Mucosa of rectum (tissue), 2 donors: ENCODE results near the gene PXT1.
"Not testable (repeated sequence)": the region's sequence is repeated elsewhere in the genome, so short reads cannot be mapped to it uniquely, and the experiment has no call there.

Experiments
- H3K27ac ChIP-seq, 2 donors: one replicate each; pipeline ENCODE4 v1.7.0; 2013; ENCODE audit warnings: inconsistent platforms in 2 of 2, low read depth in 2 of 2, low read length in 2 of 2
- H3K27me3 ChIP-seq, 2 donors: one replicate each; pipeline ENCODE4 v1.7.0; 2013; ENCODE audit warnings: low read length in 2 of 2; ENCODE audit not compliant: control insufficient read depth in 2 of 2, insufficient read depth in 2 of 2
- H3K36me3 ChIP-seq, 2 donors: one replicate each; pipeline ENCODE4 v1.7.0; 2013; ENCODE audit warnings: low read length in 2 of 2; ENCODE audit not compliant: control insufficient read depth in 2 of 2, insufficient read depth in 2 of 2
- H3K4me1 ChIP-seq, 2 donors: one replicate each; pipeline ENCODE4 v1.7.0; 2013; ENCODE audit warnings: low read length in 2 of 2, mild to moderate bottlenecking in 1 of 2; ENCODE audit not compliant: control insufficient read depth in 2 of 2, insufficient read depth in 2 of 2
- H3K4me3 ChIP-seq, 2 donors: one replicate each; pipeline ENCODE4 v1.7.0; 2013; ENCODE audit warnings: low read length in 2 of 2
- H3K9ac ChIP-seq, 2 donors: one replicate each; pipeline ENCODE4 v1.7.0; 2013; ENCODE audit warnings: low read length in 2 of 2, low read depth in 1 of 2, mild to moderate bottlenecking in 1 of 2
- H3K9me3 ChIP-seq, 2 donors: one replicate each; pipeline ENCODE4 v1.7.0; 2013; ENCODE audit warnings: low read length in 2 of 2; ENCODE audit not compliant: control insufficient read depth in 2 of 2
- donor health status: healthy.
- donor health status: Normal muscosa, but diverticular disease.

Gene PXT1

GRCh38 chr6:36426622-36427021 is 16.0 kb downstream of the PXT1 start:
- no peak overlapping the region for H3K4me3 ChIP-seq
- H3K9ac ChIP-seq: no peak overlapping the region
- no peaks in the 10 kb centered on the region for H3K36me3 ChIP-seq
- no peaks in the 10 kb centered on the region for H3K27me3 ChIP-seq
- H3K4me1 ChIP-seq: peaks cover 2 to 6% of the 10 kb centered on the region in 2 donors
- no peaks in the 10 kb centered on the region for H3K9me3 ChIP-seq
- no peak overlapping the region for H3K27ac ChIP-seq

- Histone ChIP-seq H3K4me1 (peaks cover 2 to 6% of the 10 kb centered on the region in 2 donors), H3K36me3 (no peaks in the 10 kb centered on the region), H3K27ac (peak overlapping the region; percentile 87 to 91), H3K9me3 (no peaks in the 10 kb centered on the region), H3K9ac (peak overlapping the region; percentile 84 to 85), H3K27me3 (no peaks in the 10 kb centered on the region), H3K4me3 (peak overlapping the region; percentile 83 to 92)
Measured at GRCh38 chr6:36423101-36423824, 19.4 kb downstream of the PXT1 start.

DNA sequence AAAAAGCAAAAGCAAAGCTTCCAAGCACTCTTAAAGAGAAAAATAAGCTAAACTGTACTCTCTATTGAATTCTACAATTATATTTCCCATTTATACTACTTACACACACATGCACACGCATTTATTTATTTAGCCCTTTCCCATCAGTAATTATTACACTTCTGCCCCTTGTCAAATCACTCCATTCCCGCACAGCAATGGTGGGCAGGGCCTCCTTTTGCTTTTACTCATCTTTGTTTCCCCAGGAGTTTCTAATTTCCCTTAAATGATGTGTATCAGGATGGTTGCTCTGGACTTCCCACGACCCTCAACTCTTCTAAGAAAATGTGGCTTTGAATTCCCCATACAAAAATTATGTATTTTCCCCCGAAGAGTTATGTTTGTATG is 19.9 kb downstream of the PXT1 start:
- no peaks in the 10 kb centered on the region for H3K9me3 ChIP-seq
- H3K4me1 ChIP-seq: peaks cover 2 to 6% of the 10 kb centered on the region in 2 donors
- H3K9ac ChIP-seq: peak overlapping the region; percentile 70 to 71
- no peaks in the 10 kb centered on the region for H3K27me3 ChIP-seq
- peak overlapping the region; percentile 87 to 91 for H3K27ac ChIP-seq
- peak overlapping the region; percentile 83 to 92 for H3K4me3 ChIP-seq
- H3K36me3 ChIP-seq: no peaks in the 10 kb centered on the region

DNA sequence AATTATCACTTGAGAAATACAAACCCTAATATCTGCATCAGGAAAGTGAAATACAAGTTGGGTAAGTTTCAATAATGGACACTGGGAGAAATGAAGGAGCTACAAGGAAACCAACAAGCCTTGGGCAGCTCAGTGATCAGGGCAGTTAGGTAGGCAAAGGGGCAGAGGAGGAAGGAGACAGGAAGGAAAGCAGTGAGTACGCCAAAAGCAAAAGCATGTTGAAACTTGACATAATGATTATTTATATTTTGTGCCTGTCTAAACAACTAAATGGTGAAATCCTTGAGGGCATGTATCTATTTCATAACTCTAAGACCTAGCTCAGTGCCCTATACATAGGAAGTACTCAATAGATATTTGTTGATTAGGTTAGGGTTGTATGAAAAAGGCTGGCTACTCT is 23.3 kb downstream of the PXT1 start:
- Histone ChIP-seq H3K4me1 (peaks cover 2 to 6% of the 10 kb centered on the region in 2 donors), H3K27ac (no peak overlapping the region), H3K9me3 (no peaks in the 10 kb centered on the region), H3K27me3 (no peaks in the 10 kb centered on the region), H3K4me3 (no peak overlapping the region), H3K36me3 (no peaks in the 10 kb centered on the region), H3K9ac (no peak overlapping the region)

GRCh38 chr6:36418558-36418957 is 24.1 kb downstream of the PXT1 start:
- Histone ChIP-seq H3K9ac (no peak overlapping the region), H3K4me3 (no peak overlapping the region), H3K27ac (no peak overlapping the region), H3K4me1 (peaks cover 2 to 6% of the 10 kb centered on the region in 2 donors), H3K27me3 (no peaks in the 10 kb centered on the region), H3K36me3 (no peaks in the 10 kb centered on the region), H3K9me3 (no peaks in the 10 kb centered on the region)

- Histone ChIP-seq H3K4me3 (no peak overlapping the region), H3K27ac (no peak overlapping the region), H3K9me3 (no peaks in the 10 kb centered on the region), H3K4me1 (no peaks in the 10 kb centered on the region), H3K36me3 (no peaks in the 10 kb centered on the region), H3K9ac (no peak overlapping the region), H3K27me3 (no peaks in the 10 kb centered on the region)
Measured at GRCh38 chr6:36414481-36414880, 28.2 kb downstream of the PXT1 start.

DNA sequence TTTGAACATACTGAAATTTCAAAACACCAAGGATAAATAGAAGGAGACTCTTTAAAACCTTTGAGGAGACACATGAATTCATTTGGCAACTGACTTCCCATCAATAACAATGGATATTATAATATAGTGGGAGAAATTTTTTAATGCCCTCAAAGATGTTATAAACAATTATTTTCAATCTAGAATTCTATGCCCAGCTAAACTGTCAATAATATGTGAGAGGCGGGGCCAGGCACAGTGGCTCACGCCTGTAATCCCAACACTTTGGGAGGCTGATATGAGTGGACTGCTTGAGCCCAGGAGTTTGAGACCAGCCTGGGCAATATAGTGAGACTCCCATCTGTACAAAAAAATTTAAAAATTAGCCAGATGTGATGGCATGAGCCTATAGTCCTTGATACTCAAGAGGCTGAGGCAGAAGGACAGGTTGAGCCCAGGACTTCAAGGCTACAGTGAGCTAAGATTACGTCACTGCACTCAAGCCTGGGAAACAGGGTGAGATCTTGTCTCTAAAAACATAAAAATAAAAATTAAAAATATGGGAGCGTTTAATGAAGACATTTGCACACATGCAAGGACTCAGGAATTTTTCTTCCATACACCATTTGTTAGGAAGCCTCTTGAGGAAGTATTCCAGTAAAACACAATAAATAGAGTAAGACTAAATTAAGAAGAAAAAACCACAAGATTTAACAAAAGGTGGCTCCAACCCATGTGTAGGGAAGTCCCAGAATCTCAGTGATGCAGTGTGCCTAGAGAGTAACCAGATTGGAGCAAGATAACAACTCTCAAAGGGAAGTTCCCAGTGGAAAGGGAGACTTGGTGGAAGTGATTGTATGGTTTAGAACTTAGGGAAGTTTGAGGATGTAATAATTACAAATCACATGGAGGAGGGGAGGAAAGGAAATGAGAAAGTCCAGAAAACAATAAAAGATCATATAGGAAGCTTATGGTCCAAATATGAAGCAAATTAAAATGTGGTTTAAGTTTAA is 28.9 kb downstream of the PXT1 start:
- H3K9ac ChIP-seq: no peak overlapping the region

GRCh38 chr6:36409718-36410117 is 32.9 kb downstream of the PXT1 start:
- not testable (repeated sequence) for H3K27me3 ChIP-seq

More for the DNA sequence above, 28.9 kb downstream of the PXT1 start:
- no peak overlapping the region for H3K4me3 ChIP-seq
- H3K36me3 ChIP-seq: no peaks in the 10 kb centered on the region
- H3K27me3 ChIP-seq: no peaks in the 10 kb centered on the region
- no peak overlapping the region for H3K27ac ChIP-seq
- no peaks in the 10 kb centered on the region for H3K9me3 ChIP-seq
- H3K4me1 ChIP-seq: no peaks in the 10 kb centered on the region

GRCh38 chr6:36404164-36404563 is 38.5 kb downstream of the PXT1 start:
- Histone ChIP-seq H3K27ac (no peak overlapping the region), H3K4me3 (no peak overlapping the region), H3K4me1 (no peaks in the 10 kb centered on the region), H3K9ac (no peak overlapping the region), H3K36me3 (no peaks in the 10 kb centered on the region), H3K9me3 (no peaks in the 10 kb centered on the region), H3K27me3 (no peaks in the 10 kb centered on the region)

More at GRCh38 chr6:36409718-36410117, 32.9 kb downstream of the PXT1 start:
- not testable (repeated sequence) for H3K9ac ChIP-seq, H3K36me3 ChIP-seq, H3K27ac ChIP-seq, H3K4me1 ChIP-seq, H3K9me3 ChIP-seq, H3K4me3 ChIP-seq

DNA sequence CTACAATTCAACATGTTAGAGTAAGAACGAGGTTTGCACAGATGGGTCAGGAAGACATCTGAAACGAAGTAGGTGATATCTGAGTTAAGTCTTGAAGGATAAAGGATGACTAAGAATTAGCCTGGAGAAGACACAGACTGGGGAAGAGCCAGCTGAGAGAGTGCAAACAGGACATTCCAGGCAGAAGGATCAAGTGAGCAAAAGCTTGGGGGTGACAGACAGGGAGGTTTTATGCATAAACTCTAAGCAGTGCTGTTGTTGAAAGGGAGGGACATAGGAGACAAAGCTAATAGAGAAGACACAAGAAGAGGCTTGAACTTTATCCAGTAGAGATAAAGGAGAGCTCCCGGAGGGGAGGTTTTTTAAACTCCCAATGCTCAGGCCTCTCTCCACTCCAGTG is 40.2 kb downstream of the PXT1 start:
- no peaks in the 10 kb centered on the region for H3K27me3 ChIP-seq
- H3K9me3 ChIP-seq: no peaks in the 10 kb centered on the region
- H3K4me1 ChIP-seq: no peaks in the 10 kb centered on the region
- H3K27ac ChIP-seq: no peak overlapping the region
- no peaks in the 10 kb centered on the region for H3K36me3 ChIP-seq
- H3K4me3 ChIP-seq: no peak overlapping the region
- no peak overlapping the region for H3K9ac ChIP-seq
